Activated CD4-positive, CD25-positive, alpha-beta regulatory T cell treated with anti-CD3 and anti-CD28 coated beads, Interleukin-2, amount 50 U/mL, for 16 hours (primary cell): ENCODE results near the gene AOPEP.

Source experiments
- DNase-seq: peaks from one replicate; pipeline ENCODE4 v3.0.0-alpha.2; 2020; ENCODE audit warnings: low read depth, low spot score

AOPEP gene

GRCh38 chr9:95081998-95082397, 355.5 kb downstream of the AOPEP start:
- no peak for DNase-seq

- DNase-seq: no peak
These were observed 356.0 kb downstream of the AOPEP start for GRCh38 chr9:95082401-95083084.

- no peak for DNase-seq
These were observed 356.7 kb downstream of the AOPEP start for GRCh38 chr9:95083086-95083768.

- no peak for DNase-seq
These were observed 357.9 kb downstream of the AOPEP start for GRCh38 chr9:95084254-95084934.

DNA sequence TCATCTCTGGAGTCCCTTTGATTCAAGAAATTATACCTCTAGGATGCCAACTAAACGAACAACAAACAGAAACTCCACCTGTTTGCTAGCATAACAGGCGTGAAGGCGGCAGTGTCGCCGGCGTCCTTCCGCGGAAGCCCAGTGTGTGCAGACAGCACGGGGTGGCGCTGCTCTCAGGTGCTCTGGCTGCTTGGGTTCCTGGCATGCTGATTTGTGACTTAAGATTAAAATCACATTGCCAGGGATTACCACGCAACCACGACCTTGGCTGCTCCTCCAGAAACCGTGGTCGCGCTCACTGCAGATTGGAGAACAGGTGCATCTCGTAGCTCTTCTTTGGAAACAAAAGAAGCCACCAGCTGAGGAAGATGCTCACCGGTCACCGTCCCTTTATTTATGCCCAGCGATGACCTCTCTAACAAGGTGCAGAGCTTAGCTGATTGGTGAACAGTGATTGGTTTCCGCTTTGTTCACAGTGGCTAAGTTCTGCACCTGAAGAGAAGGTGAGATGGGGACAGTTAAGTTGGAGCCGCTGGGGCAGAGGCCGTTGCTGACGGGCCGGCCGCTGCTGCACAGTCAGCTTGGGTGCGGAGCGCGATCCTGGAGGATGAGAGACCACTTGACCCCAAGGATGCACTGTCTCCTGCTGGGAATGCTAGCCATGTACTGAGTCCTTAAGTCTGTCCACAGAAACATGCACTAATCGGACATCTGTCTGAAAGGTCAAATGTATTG, 358.7 kb downstream of the AOPEP start:
- DNase-seq: no peak

- no peak for DNase-seq
These were observed 359.5 kb downstream of the AOPEP start for GRCh38 chr9:95085861-95086563.

DNA sequence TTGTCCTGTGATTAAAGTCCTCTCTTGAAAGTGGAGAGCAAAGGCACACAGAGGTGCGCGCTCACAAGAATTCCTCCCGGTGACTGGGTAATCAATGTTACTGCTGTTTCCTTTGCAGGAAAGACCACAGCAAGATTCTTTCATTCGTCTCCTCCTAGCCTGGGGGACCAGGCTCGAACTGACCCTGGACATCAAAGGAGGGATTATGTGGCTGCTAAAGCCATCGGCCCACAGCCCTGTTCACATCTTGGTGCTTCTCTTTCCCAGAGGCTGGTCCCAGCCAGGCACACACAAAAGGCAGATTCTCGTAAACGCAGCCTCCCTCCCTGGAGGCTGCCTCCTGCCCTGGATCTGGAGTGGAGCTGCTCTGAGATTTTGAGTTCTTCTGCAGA, 360.1 kb downstream of the AOPEP start:
- no peak for DNase-seq

GRCh38 chr9:95087659-95088242, 361.3 kb downstream of the AOPEP start:
- no peak for DNase-seq

DNA sequence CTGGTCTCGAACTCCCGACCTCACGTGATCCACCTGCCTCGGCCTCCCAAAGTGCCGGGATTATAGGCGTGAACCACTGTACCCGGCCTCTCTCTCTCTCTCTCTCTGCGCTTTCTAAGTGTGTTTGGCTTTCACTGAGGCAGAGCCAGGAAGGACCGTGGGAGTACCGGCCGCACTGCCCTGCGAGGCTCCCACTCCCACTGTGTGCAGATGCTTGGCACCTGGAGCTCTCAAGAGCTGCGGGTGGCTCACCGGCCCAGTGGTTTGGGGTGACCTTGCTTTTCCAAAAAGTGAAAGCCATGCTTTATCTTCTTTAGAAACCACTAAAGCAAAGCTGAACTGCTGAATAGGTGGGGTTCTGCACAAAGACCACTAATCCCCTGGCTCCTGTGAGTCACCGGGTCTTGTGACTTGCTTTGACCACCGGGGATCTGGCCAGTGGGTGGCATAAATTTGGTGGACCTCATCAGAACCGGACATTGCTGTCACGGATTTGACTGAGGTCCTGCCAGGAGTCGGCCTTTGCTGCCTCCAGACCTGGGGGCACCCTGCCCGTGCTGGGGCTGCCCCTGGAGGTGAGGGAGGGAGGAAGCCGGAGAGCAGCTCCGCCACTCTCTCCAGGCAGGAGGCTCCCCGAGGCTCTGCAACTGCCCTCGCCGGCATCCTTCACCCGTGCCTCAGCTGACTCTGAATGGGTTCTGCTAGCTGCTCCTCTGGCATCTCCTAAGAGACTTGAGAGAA, 362.1 kb downstream of the AOPEP start:
- no peak for DNase-seq

DNA sequence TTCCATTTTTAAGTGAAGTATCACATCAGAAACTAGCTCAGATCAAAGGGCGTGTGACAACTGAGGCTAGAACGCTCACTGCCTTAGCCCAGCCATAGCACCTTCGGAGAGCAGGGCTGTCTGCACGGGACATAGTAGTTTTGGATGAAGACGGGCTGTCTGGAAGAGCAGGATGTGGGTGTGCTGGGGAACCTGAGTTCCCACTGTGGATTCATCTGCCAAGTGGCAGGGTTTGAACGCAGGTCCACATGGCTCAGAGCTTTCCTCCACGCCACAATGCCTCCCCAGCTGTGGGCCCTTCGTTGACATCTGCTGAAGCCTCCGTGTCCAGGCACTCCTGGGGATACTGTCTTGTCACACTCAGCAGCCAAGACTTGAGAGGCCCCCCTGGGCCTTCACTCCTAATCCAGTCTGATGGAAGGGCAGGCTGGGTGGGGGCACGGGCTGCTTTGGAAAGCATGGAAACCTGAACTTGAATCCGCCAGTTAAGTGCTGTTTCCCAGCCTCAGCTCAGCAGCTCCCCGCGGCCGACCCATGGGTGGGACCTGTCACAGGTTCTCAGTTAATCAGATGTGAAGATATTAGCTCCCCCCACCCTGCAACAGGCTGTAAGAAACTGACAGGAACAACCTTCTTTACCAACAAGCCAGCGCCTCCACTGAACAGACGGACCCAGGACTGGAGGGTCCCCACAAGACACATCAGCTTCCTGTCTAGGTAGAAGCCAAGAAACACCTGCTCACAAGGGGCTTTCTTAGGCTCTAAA, 362.9 kb downstream of the AOPEP start:
- DNase-seq: no peak

DNA sequence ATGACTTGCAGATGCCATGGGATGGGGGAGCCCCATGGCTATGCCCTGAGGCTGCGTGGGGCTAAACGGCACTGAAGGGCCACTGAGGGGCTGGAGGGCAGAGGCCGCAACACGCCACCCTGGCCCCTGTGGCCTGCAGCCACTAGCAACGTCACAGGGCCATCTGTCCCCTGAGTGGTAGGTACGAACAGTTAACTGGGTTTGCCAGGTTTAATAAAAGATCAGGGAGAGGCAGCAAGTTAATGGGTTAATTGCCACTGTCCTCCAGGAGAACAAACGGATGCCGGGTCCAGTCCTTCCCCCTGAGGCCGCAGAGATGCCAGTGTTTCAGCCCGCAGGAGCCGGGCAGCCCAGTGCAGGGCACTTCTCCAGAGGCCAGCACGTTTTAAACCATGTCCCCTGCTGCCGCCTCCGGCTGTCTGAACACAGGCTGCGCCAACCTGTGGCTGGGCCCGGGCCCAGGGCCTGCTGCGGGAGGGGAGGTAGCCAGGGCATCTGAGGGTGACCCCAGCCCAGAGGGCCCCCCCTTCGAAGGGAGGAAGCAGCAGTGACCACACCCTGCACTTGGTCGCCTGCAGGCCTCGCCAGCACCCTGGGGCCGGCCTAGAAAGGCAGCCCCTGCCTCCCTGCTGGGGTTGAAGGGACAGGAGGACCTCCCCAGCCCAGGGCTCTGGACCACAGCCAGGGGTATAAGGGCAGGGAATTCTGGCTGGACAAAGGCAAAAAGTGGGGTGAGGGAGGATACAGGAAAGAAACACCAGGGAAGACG, 363.7 kb downstream of the AOPEP start:
- no peak for DNase-seq

DNA sequence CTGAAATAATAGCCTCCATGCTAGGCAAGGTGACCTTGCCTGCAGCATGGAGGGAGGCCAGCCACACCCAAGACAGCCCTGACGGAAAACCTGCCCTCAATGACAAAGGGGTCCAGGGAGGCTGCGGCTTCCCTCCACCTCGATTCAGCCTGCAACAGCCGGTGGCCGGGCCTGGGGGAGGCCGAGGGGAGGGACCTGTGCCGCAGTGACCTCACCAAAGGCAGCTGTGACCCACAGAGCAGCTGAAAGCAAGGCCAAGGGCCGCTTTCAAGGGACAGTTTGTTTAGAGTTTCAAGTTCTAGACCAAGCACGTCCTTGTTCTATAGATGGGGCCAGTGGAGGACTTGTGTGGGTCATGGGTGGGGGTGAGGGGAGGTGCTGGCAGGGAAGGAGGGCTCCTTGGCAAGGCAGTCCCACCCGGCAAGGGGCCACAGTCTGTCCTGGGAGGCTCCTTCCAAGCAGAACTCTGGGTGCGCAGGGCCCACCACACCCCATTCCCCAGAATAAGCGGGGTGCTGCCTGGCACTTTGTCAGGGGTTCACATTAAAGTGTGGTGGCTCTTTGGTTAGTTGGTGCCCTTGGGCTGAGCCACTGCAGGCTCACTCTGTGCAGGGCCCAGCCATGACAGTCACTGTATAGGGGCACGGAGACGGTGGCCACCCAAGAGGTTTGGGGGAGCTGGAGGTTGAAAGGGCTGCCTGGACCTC, 364.5 kb downstream of the AOPEP start:
- no peak for DNase-seq

GRCh38 chr9:95091601-95092261, 365.2 kb downstream of the AOPEP start:
- no peak for DNase-seq

DNA sequence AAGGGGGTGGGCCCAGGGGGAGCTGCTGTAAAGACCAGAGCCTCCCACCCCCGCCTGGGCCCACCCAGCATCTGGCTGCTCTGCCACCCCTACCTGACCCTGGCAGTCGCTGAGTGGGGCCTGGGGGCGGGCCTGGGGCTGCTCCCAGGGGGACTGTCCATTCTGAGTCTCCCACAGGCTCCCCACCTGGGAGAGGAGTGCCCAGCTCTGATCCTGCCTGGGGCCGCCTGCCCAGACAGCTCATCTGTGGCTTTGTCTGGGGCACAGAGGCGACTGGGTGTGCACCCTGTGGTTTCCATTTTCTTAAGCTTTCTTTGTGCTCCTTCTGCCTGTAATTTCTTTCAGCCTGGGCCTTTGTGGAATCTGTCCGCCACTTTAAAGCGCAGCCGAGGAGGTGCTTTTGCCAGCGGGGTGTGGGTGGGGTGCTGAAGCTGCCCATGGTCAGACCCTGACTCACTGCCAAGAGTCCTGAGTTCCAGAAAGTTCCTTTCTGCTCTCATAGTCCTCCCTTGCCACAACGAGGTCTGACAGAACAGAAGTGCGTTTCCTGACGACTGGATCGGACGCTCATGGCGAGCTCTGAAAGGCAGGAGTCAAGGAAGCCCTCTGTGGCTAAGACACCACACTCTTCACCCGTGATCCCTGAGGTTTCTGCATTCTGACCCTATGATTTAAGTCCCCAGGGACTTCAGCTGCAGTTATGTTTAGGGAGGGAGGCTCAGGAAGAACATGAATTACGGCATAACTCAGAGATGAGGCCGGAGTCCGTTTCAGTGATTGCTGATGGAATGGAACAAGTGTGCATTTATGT, 366.0 kb downstream of the AOPEP start:
- no peak for DNase-seq

DNA sequence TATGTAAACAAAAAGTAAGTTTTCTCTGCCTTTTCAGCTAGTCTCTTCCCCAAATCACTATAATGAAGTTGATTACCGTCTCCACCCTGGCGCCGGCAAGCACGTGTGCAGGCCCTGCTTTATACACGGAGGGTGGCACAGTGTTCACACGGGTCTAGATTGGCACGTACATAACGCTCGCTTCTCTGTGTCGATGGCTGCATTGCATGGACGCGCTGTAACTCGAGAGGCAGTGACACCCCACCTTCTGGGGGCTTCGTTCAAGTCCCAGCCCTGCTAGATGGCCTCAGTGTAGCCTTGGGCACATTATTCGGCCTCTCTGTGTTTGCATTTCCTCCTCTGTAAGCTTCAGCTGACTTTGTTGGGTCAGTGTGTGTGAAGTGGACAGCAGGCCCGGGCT, 367.1 kb downstream of the AOPEP start:
- DNase-seq: no peak

- DNase-seq: no peak
These were observed 367.5 kb downstream of the AOPEP start for GRCh38 chr9:95094002-95094401.
